COLO829 (cell line): ENCODE measurements around the gene NEDD4L.
A peak's percentile ranks its signal among the peaks of the same experiment; 100 is the strongest.

ENCODE experiments used
- DNase-seq: peaks from one replicate; pipeline ENCODE4 v3.0.0; 2012; ENCODE audit warnings: low spot score

Gene NEDD4L

DNA sequence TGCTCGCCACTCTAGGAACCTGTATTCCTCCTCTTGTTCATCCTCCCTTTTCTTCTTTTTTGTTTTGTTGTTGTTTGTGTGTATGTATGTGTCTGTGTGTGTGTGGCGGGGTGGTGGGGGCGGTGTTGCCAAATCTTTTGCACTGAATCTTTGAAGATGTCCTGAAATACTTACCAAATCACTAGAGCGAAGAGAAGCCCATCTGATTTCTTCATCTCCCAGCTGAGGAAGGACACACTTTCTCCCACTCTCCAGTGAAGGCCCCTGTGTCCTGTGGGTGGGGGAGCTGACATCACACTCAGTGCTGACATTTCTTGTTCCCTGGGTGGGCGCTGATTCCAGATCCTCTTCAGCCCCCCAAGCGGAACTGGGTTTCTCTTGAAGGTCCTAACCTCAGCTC, 74.5 kb downstream of the NEDD4L start:
- DNase-seq, result no peak

DNA sequence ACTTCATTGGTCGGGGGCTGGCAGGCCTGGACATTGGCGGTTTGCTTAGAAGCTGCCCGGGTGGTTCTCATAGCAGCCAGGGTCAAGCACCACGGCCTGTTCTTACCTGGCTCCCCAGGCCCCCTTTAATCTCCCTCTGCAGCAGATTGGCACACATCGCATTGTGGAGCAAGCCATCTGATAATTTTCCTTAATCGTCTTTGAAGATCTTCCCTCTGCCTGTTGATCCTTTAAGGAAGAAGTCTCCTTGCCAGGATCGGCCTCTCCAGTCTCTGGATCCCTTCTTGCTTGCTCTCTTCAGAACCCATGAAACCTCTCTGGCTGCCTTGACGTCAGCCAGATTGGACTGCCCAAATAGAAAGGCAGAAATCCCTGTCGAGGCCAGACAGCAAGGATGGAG, 75.8 kb downstream of the NEDD4L start:
- no peak for DNase-seq

DNA sequence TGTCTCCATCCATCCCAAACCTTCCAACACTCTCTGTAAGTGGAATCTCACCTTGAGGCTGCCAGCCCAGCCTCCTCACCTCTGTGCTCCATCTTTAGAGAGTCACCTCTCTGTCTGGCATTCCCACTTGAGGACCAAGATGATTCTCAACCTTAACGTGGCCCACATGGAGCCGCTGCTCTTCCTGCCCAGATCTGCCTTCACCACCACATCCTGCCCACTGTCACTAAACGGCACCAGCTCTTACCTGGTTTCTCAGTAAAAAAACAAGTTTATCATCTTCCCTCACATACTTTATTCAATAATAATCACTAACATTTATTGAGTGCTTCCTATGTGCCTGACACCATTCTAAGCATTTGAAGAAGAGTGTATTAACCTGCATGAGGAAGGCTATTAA, 80.4 kb downstream of the NEDD4L start:
- DNase-seq, result no peak

DNA sequence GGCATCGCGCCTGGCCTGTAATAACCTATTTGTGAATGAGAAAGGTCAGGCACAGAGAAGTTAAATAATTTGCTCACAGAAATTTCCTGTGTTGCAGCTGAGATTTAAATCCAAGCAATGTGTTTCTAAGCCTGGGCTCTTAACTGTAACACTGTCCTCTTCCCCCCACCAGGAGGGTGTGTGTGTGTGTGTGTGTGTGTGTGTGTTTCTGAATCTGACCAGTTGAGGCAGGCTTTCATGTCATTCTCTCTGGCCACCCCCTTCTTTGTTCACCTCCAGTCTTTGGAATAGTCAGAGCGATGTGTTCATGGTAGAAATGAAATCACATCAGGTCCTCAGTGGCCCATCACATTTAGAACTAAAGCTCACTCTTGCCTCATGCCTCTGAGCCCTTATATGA, 81.2 kb downstream of the NEDD4L start:
- DNase-seq, result no peak

DNA sequence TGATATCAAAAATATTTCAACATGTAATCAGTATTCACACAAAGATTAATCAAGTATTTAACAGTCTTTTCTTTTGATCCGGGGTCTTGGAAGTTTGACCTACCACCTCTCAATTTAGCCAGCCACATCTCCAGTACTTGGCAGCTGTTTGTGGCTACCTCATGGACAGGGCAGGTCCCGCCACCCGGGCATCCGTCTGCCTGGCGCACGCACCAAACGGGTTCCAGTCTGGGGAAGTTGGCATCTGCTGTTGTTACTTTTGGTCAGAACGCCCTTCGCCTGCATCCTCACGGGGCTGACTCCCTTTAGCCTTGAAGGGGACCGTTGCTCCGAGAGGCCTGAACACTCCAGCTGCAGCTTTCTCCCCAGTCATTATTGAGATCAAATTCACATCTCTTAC, 81.7 kb downstream of the NEDD4L start:
- no peak for DNase-seq

DNA sequence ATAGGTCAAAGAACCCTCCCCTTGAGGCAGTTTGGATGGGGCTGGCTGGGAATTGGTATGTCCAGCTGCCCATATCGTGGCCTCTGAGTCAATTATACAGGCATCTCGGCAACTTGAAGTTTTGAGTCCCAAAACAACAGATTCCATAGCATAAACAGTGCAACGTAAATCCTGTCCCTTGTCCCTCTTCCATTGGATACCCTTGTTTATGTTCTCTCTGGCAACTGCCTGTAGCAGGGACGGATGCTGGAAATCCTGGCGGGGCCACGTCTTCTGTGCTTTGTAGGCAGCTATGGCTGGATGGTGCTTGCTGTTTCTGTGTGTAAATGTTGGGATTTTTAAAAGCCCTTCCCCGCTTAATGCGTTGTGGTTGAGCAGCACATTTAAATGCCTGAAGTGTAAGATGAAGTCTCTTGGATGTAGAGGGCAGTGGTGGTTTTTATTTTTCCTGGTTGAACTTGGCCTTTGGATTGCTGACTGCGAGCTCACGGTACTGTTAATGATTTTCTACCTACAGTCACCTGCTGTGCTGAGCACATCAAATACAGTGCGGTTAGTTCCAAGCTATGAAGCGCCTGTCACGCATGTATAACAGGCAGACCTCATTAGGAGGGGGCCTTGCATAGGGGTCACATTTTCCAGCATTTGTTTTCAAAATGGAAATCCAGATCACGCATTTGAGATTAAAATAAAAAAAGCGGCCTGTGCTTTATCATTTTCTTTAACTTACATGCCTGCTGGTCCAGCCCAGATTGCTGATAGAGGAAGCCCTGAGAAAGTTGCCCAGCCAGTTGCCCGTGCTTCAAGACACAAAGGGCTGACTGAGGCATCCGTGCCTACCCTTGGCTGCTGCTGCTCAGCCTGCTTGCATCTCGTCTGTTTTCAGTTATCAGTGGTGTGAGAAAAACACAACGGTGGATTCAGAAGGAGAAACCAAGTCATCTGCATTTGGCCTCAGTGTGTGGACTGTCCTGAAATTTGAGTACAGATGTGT, 84.7 kb downstream of the NEDD4L start:
- no peak for DNase-seq

DNA sequence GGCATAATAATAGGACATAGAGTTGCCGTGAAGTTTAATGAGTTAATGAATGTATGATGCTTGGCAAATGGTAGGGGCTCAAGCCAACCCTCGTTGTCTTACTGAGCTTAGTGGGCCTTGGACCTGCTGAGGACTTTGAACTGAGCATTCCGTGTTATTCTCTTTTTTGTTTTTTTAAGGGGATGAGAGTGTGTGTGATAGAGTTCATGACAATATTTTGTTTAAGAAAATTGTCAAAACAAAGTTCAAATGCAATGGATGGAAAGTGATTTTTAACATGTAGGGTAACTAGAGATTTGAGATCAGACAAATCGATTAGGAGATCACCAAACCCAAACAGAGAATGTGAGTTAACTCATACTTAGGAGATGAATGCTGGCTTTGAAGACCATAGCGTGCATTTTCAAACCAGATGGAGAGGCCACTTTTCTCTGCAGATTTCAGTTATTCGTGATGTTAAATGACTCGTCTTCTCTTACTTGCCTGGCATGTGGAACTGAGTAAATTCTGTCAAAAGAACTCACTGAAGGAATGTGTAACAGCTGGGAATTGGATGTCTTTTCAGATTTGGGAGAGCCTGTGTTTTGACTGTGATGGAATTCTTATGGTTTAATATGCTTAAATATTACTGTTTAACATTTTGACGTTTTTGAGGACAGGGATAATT, 88.7 kb downstream of the NEDD4L start:
- DNase-seq, result no peak

DNA sequence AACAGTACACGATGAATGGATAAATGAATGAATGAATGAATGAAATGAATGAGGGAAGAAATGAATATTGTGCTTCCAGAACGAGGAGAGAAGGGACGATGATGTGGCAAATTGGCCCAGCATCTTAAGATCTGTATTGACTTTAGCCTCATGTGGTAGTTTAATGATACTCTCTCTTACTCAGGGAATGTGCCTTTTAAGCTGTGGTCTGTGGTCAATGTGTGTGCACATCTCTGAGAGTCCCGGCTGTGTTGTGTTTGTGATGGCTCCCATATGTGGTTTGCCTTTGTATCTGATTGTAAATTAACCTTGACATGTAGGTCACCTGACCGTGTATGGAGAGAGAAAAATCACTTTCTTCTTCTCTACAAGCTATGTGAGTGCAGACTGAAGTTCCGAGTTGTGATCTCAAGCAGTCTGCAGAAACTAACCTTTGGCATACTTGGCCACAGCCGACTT, 91.2 kb downstream of the NEDD4L start:
- DNase-seq, result no peak

DNA sequence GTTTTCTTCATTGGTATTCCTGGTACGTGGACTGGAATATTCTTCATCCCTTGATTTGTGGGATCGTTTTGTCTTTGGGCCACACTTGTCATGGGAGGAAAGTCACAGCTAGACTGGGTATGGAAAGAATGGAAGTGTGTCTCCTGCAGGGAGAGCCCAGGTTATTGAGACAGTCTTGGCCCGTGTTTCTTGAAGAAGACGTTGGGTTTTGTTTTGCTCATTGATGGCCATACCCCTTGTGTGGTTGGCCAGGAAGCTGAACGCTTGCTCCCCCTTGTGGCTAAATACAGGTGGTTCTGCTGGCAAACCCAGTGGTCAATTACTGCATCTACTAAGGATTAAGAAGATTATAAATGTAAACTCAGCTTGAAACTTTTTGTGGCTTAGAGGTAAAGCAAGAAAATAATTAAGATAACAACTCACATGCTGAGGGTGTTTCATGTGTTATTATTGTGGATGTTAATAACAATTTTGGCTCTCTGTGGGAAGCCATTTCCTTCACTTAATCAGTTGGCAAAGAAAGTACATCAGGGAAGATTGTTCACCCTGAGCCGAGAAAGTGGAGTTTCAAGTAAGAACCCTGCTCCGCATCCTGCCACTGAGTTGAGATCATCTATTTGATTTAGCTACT, 91.8 kb downstream of the NEDD4L start:
- DNase-seq, result peak; percentile 64

DNA sequence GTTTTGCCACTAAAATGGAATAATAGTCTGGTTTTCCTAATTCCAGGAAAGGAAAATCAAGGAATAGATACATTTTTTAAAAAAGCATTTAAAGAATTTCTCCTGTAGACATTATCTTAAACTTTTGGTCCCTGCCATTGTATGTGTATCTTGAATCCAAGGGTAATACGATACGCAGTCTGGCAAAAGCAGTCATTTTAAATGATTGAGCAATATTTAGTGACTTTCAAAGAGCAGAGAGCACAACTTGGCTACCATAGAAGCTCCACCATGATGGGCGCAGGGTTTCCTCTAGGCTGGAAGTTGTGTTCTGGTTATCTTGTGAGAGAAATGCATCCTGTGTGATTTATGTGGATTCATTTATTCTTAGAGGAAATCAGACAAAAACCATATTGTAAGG, 92.9 kb downstream of the NEDD4L start:
- no peak for DNase-seq

DNA sequence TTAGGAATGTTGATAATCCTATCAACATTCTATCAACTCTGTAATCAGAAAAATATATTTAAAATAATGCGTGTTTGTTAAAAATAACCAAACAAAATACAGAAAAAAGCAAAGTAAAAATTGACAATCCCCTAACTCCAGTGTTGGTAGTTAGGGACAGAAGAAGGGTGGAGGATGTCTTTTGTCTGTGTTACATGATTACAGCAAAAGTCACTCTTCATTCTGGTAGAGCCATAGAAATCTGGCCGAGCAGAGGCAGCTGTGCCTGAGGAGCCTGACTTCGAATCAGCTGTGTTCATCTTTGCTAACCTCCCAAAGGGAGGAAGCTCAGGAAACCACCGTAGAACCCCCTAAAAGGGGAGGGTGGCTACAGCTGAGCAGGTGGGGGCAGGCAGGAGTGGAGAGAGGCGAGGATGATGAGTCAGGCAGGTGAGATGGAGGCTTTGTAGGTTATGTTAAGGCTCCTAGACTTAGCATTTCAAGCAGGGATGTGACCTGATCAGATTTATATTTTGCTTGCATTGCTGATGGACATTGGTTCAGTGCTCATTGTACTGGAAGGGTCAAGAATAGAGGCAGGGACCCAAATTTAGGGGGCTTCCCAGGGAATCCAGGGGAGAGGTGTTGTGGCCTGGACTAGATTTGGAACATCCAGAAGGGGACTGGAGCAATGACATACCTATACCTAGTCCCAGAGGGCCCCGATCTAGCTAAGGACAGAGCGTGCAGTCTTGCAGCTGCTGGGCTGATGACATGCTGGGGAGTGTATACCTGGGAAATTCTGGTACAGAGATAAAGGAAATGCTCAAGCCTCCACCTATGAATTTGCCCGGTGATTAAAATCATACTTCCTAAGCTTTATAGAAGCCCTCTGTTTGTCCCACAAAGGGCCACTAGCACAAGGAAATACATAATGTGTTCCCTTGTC, 95.7 kb downstream of the NEDD4L start:
- DNase-seq, result no peak

DNA sequence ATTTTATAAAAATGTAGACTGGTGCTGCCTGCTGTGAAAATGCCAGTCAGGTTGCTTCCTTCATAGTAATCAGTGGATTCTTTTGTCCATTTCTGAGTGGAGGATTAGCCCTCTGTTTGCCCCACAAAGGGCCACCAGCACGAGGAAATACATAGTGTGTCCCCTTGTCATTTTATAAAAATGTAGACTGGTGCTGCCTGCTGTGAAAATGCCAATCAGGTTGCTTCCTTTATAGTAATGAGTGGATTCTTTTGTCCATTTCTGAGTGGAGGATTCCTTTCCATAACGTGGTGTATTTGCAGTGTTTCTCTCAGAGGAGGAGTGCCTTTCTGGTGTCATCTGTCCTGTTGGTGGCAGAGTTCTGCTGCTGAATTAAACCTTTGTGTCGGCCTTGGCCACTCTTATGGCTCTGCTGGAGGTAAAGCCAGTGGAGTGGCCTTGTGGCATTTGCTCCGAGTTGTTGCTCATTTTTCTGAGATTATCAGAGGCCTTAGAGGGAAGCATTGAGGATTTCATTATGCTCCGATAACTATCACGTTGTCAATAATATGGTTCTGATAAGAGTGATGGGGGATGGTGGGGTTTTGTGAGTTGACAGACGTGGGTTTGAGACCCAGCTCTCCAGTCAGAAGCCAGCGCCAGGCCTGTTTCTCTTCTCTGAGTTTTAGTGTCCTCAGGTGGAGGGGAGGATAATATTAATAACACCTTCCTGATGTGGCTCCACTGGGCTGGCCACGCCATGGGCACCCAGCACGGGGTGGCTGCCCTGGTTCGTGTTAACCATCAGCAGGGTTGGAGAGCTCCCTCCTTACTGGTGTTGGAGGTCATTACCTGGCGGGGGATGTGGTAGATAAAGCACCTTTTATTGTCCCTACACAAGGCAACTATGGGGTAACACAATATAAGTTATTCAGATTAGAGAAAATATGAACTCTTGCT, 96.6 kb downstream of the NEDD4L start:
- no peak for DNase-seq

DNA sequence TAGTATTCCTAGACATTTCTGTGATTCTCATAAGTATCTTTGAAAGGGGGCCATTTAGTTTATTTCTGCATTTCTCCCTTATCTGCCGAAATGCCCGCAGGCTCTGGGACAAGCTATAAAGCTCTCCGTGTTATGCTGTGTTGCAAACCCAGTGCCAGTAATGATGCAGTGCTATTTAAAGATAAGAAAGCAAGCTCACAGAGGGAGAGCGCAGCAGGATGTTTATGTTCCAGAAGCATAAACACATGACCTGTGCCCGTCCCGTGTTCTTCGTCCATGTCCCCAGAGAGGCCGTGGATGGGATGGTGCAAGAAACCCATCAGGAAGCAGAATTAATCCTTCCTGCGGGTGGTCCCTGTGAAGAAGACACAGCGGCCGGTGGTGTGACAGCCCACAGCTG, 99.4 kb downstream of the NEDD4L start:
- DNase-seq, result peak; percentile 88

DNA sequence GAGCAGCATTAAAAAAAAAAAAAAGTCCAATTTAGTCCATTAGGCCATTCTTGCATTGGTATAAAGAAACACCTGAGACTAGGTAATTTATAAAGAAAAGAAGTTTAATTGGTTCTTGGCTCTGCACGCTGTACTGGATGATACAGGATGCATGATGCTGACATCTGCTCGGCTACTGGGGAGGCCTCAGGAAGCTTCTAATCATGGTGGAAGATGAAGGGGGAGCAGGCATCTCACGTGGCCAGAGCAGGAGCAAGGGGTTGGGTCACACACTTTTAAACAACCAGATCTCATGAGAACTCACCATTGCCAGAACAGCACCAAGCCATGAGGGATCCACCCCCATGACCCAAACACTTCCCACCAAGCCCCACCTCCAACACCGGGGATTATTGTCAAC, 100.1 kb downstream of the NEDD4L start:
- DNase-seq, result no peak

DNA sequence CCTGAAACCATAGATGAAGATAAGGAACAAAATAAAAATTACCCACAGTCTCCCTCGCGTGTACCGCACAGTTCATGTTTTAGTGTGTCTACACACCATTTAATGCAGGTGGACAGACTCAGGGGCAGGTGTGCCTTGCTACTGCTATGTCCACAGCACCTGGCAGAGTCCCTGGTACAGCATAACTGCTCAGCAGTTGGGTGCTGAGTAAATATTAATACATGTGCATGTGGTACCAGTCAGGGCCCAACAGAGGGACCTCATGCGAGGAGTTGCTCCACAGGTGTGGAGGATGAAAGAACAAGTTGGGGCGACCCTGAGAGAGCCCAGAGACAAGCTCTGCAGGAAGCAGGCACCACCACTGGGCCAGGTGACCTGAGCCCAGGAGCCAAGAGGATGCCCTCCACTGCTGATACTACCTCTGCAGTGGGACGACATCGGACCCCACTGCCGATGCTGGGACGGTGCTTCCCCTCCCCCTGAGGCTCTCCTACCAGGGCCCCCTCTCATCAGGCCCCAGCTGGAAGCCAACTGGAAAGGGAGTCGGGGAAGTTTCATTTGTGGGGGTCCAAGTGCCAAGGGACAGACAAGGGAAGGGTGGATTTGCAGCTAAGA, 100.8 kb downstream of the NEDD4L start:
- DNase-seq, result no peak

DNA sequence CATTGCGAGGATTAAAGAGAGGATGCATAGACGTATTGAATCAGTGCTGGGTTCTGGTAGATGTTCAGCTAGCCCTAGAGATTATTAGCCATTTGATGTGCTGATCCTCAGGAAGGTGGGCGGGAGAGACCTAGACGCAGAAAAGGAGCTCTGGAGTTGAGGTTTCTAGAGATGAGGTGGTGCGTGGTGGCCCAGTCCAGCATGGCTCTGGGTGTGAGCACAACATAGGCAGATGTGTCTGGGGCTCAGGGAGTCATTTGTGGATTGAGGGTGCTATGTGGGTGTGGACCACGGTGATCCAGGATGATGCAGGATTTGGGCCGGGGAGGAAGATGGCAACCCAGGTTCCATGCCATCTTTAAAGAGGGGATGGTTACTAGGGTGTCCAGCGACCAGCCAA, 102.1 kb downstream of the NEDD4L start:
- DNase-seq, result no peak

DNA sequence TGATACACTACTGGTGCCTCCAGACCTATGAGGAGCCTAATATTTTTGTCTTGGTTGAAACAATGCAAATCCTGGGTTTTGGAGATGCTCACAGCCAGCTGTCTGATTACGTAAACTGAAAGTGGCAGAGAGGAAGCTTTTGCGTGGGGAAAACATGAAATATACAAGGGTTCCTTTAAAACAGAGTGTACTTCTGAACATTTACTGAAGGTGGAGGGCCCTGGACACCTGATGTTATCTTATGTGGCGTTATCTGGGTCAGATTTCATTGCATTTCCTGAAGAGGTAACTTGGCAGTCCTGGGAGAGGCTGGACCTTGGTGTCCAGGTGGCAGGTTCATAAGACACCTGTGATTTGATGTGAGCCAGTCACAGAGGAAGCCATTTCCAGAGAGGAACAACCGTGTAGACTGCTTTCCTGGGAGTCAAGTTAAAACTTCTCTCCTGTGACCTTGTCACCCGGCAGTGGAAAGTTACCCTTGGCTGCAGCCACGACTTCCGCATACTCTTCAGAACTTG, 105.0 kb downstream of the NEDD4L start:
- DNase-seq, result no peak

DNA sequence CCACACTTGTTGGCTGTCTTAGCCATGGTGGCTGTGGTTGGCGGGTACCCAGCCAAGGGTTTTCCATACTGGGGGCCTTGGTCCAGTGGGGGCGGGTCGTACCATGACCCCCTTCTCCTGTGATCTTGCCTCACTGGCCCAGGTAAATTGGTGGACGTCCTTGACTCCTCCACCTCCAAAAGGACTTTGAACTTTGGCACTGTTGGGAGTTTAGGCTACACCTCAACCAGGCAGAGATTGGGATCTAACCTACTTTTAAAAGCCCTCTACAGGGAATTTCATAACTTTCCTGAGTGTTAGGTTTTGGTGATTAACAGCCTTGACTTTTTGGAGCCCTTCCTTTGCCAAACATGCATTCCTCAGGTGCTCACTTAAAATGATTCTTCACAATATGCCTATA, 106.7 kb downstream of the NEDD4L start:
- no peak for DNase-seq

DNA sequence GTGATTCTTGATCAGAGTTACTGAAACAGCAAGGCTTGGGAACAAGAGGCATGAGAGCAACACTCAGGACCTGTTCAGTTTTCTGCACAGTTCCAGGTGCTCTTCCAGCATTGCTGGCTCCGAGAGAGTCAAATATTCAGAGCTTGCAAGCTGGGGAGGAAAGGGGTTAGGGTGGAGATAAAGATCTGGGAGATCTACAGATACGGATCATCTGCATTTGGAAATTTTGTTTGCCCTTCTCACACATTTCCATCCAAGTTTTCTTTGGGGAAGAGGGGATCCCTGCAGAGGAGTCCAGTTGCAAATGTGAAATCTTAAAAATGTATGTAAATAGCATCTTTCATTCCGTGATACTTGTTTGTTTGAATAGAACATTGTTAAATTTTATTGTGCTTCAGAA, 108.2 kb downstream of the NEDD4L start:
- no peak for DNase-seq

DNA sequence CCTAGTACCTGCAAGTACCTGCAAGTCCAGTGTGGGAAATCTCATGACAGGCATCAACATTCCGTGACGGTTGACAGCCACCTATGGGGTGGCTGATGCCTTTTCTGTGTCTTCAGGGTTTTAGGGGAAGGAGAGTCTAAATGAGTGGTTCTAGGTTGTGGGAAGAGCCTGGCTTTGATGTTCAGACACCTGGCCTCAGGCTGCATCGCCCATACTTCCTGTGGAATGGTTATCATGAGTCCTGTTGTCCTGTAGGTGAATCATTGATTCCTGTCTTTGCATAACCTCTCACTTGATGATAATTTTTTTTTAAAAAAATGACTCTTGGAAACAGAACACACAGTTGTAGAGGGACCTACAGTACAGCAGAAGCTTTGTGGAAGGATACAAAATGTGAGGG, 108.9 kb downstream of the NEDD4L start:
- DNase-seq, result no peak
